GM12801 (cell line): ENCODE measurements around the gene MAP2K3.

Experiments
- CTCF ChIP-seq: IDR thresholded peaks from one replicate; pipeline ENCODE4 v1.5.1; 2011; ENCODE audit warnings: control low read depth; ENCODE audit not compliant: insufficient read length; ENCODE audit errors: extremely low read depth

Gene MAP2K3

GRCh38 chr17:21300601-21301571 is 16.4 kb downstream of the MAP2K3 start:
- no peak for TF ChIP-seq CTCF

- TF ChIP-seq CTCF = no peak
Observed at GRCh38 chr17:21301593-21302550, 17.4 kb downstream of the MAP2K3 start.

- no peak for TF ChIP-seq CTCF
Observed at GRCh38 chr17:21302711-21303425, 18.4 kb downstream of the MAP2K3 start.

GRCh38 chr17:21303441-21304065 is 19.0 kb downstream of the MAP2K3 start:
- no peak for TF ChIP-seq CTCF

- TF ChIP-seq CTCF = no peak
Observed at GRCh38 chr17:21304091-21304490, 19.6 kb downstream of the MAP2K3 start.

- no peak for TF ChIP-seq CTCF
Observed at GRCh38 chr17:21313320-21313719, 28.8 kb downstream of the MAP2K3 start.
